ACC112 (cell line): Measurements from ENCODE around the gene NPC2.

Source experiments
- H2AFZ ChIP-seq: fragments of 200-600 bp; sonication (generic); one replicate; pipeline ENCODE4 v1.6.0; 2017; ENCODE audit warnings: antibody characterized with exemption, low read length; ENCODE audit not compliant: unreplicated experiment
- H3K27ac ChIP-seq: fragments of 200-600 bp; sonication (generic); 2 replicates; pipeline ENCODE4 v1.5.1; 2014; ENCODE audit warnings: low read depth, mild to moderate bottlenecking, antibody characterized with exemption, low read length, moderate library complexity
- H3K27me3 ChIP-seq: fragments of 200-600 bp; sonication (generic); 2 replicates; pipeline ENCODE4 v1.6.1; 2014; ENCODE audit warnings: mild to moderate bottlenecking, antibody characterized with exemption, low read length, moderate library complexity, mixed read lengths; ENCODE audit not compliant: insufficient read depth
- H3K36me3 ChIP-seq: fragments of 200-600 bp; sonication (generic); 2 replicates; pipeline ENCODE4 v1.6.1; 2016; ENCODE audit warnings: mild to moderate bottlenecking, antibody characterized with exemption, low read length, moderate library complexity, mixed read lengths; ENCODE audit not compliant: insufficient read depth
- H3K4me1 ChIP-seq: fragments of 200-600 bp; sonication (generic); one replicate; pipeline ENCODE4 v1.6.1; 2016; ENCODE audit warnings: low read length, mixed read lengths; ENCODE audit not compliant: insufficient read depth, unreplicated experiment, control insufficient read depth
- H3K4me3 ChIP-seq: fragments of 200-600 bp; sonication (generic); 2 replicates; pipeline ENCODE4 v1.5.1; 2014; ENCODE audit warnings: mild to moderate bottlenecking, low read depth, low read length
- H3K79me2 ChIP-seq: fragments of 200-600 bp; sonication (generic); one replicate; pipeline ENCODE4 v1.6.0; 2016; ENCODE audit warnings: low read length; ENCODE audit not compliant: control insufficient read depth, unreplicated experiment, insufficient read depth

NPC2 gene

GRCh38 chr14:74531006-74531405, 37.9 kb upstream of the NPC2 start:
- no peaks in the 10 kb centered on the region for H3K79me2 ChIP-seq
- no peak overlapping the region for H3K27ac ChIP-seq
- peaks cover 4% of the 10 kb centered on the region for H3K4me1 ChIP-seq
- H3K27me3 ChIP-seq: no peaks in the 10 kb centered on the region
- H2AFZ ChIP-seq: no peak overlapping the region
- H3K36me3 ChIP-seq: no peaks in the 10 kb centered on the region
- no peak overlapping the region for H3K4me3 ChIP-seq

- Histone ChIP-seq H3K4me1 (peaks cover 7% of the 10 kb centered on the region), H3K4me3 (no peak overlapping the region), H3K27me3 (no peaks in the 10 kb centered on the region), H3K79me2 (no peaks in the 10 kb centered on the region), H2AFZ (no peak overlapping the region), H3K36me3 (no peaks in the 10 kb centered on the region), H3K27ac (no peak overlapping the region)
Measured at GRCh38 chr14:74528886-74529285, 35.8 kb upstream of the NPC2 start.

DNA sequence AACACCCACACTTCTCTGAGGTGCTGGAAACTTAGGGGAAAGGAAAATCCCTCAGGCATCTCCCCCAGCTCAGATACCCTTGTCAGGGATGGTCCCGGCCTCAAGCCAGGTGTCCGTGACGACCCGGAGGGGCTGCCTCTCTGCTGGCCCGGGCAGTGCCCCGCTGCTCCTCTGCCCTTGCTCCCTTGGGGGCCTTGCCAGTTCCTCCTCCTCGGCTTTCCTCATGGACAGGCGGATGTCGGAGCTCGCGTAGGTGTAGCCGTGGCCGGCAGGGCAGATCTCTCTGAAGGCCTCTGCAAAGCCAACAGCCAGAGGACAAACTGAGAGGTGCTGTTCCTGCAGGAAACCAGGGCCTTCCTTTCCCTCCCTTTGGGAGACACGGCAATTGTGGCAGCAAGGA, 35.3 kb upstream of the NPC2 start:
- H3K4me1 ChIP-seq: peaks cover 7% of the 10 kb centered on the region
- H3K79me2 ChIP-seq: no peaks in the 10 kb centered on the region
- no peaks in the 10 kb centered on the region for H3K36me3 ChIP-seq
- H3K4me3 ChIP-seq: no peak overlapping the region
- no peak overlapping the region for H3K27ac ChIP-seq
- H3K27me3 ChIP-seq: no peaks in the 10 kb centered on the region
- no peak overlapping the region for H2AFZ ChIP-seq

DNA sequence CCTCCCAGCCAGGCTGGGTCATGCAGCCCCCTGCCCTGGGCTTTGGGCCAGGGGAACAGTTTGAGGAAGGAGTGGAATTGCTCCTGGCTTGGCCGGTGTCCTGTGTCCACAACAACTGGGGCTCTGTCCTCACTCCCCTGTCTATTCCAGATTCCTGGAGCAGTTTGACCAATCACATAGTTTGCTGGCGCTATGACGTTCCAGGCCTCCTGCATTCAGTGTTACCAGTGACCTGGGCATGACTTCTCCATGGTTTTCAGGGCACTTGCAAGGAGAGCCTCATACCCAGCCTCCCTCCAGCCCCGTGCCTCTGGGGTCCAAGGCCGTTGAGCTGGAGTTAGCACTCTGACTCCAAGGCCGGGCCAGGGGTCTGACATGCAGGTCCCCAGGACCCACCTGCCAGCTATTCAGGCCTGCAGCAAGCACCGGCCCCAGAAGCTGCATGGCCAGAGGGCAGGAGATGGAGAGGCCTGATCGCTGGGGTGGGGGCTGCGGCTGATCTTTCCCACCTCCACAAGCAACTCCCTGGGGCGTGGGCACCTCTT, 34.7 kb upstream of the NPC2 start:
- no peaks in the 10 kb centered on the region for H3K79me2 ChIP-seq

GRCh38 chr14:74526854-74527585, 33.9 kb upstream of the NPC2 start:
- H3K36me3 ChIP-seq: no peaks in the 10 kb centered on the region
- H3K4me1 ChIP-seq: peaks cover 7% of the 10 kb centered on the region
- no peak overlapping the region for H3K27ac ChIP-seq
- H2AFZ ChIP-seq: no peak overlapping the region
- no peaks in the 10 kb centered on the region for H3K27me3 ChIP-seq
- no peaks in the 10 kb centered on the region for H3K79me2 ChIP-seq
- no peak overlapping the region for H3K4me3 ChIP-seq

More for the DNA sequence above, 34.7 kb upstream of the NPC2 start:
- H3K4me1 ChIP-seq: peaks cover 7% of the 10 kb centered on the region
- H3K27ac ChIP-seq: no peak overlapping the region
- no peak overlapping the region for H2AFZ ChIP-seq
- H3K36me3 ChIP-seq: no peaks in the 10 kb centered on the region
- no peak overlapping the region for H3K4me3 ChIP-seq
- H3K27me3 ChIP-seq: no peaks in the 10 kb centered on the region

- Histone ChIP-seq H2AFZ (no peak overlapping the region), H3K4me1 (peaks cover 3% of the 10 kb centered on the region), H3K27ac (no peak overlapping the region), H3K36me3 (no peaks in the 10 kb centered on the region), H3K4me3 (no peak overlapping the region), H3K27me3 (no peaks in the 10 kb centered on the region), H3K79me2 (no peaks in the 10 kb centered on the region)
Measured at GRCh38 chr14:74525361-74525851, 32.3 kb upstream of the NPC2 start.

DNA sequence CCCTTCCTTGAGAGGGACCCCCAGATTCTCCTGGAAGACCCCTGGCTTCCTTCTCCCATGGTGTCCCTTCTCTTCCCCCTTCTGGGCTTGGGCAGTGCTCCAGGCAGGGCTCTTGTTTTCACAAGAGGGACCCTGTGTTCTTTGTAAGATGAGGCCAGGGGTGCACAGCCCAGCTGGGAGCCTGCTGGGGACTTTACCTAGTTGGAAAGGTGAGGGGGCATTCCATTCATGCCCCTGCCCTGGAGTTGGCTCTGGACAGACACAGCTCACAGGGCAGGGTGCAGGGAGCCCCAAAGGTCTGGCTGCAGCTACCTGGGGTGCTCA, 31.7 kb upstream of the NPC2 start:
- Histone ChIP-seq H3K4me1 (peaks cover 3% of the 10 kb centered on the region), H2AFZ (no peak overlapping the region), H3K79me2 (no peaks in the 10 kb centered on the region), H3K4me3 (no peak overlapping the region), H3K27ac (no peak overlapping the region), H3K27me3 (no peaks in the 10 kb centered on the region), H3K36me3 (no peaks in the 10 kb centered on the region)

GRCh38 chr14:74524076-74524811, 31.1 kb upstream of the NPC2 start:
- Histone ChIP-seq H3K36me3 (no peaks in the 10 kb centered on the region), H3K27me3 (no peaks in the 10 kb centered on the region), H2AFZ (no peak overlapping the region), H3K4me3 (no peak overlapping the region), H3K4me1 (peaks cover 3% of the 10 kb centered on the region), H3K27ac (no peak overlapping the region), H3K79me2 (no peaks in the 10 kb centered on the region)

DNA sequence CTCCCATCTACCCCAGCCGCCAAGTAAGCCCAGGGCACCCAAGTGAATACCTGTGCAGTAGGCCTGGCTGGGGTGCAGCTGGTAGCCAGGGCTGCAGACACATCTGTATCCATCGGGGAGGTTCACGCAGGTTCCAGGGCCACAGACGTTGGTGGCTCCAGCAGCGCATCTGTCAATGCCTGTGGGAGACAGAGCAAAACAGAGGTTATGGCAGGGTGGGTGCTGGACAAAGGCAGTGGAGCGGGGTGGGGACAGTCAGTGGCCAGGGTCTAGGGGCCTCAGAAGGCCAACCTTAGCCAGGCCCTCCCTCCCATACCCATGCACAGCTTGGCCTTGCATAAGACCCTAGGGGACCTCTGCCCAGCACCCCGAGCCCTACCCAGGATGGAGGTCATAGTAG, 29.6 kb upstream of the NPC2 start:
- Histone ChIP-seq H2AFZ (no peak overlapping the region), H3K27me3 (no peaks in the 10 kb centered on the region), H3K79me2 (no peaks in the 10 kb centered on the region), H3K4me3 (no peak overlapping the region), H3K4me1 (peaks cover 3% of the 10 kb centered on the region), H3K27ac (no peak overlapping the region), H3K36me3 (no peaks in the 10 kb centered on the region)

GRCh38 chr14:74521756-74522155, 28.7 kb upstream of the NPC2 start:
- Histone ChIP-seq H3K36me3 (no peaks in the 10 kb centered on the region), H2AFZ (no peak overlapping the region), H3K4me3 (no peak overlapping the region), H3K27me3 (no peaks in the 10 kb centered on the region), H3K4me1 (peaks cover 7% of the 10 kb centered on the region), H3K27ac (no peak overlapping the region), H3K79me2 (no peaks in the 10 kb centered on the region)
